Mesothelial cell of epicardium (in vitro differentiated cells): ENCODE data around the gene MYO1D. TPM values are rescaled to one million over a fixed set of nuclear protein-coding genes. Genes with fewer than 3 reads are reported as not detected.

ENCODE experiments used
- DNase-seq, 2 experiments: peaks; one replicate each; pipeline ENCODE4 v3.0.0; 2021; ENCODE audit warnings: low spot score in 2 of 2; ENCODE audit not compliant: unreplicated experiment in 2 of 2
- H3K27ac Mint-ChIP-seq: 2 replicates; pipeline ENCODE4 v1.8.0; 2021; ENCODE audit warnings: mixed read lengths
- H3K27me3 Mint-ChIP-seq: 2 replicates; pipeline ENCODE4 v1.8.0; 2021; ENCODE audit warnings: low read depth, mixed read lengths
- H3K36me3 Mint-ChIP-seq: 2 replicates; pipeline ENCODE4 v1.8.0; 2021; ENCODE audit warnings: mixed read lengths
- H3K4me1 Mint-ChIP-seq: 2 replicates; pipeline ENCODE4 v1.8.0; 2021; ENCODE audit warnings: mixed read lengths
- H3K4me3 Mint-ChIP-seq: 2 replicates; pipeline ENCODE4 v1.8.0; 2021; ENCODE audit warnings: mild to moderate bottlenecking, moderate library complexity, mixed read lengths
- H3K9me3 Mint-ChIP-seq: 2 replicates; pipeline ENCODE4 v1.8.0; 2021; ENCODE audit warnings: mixed read lengths
- CTCF ChIP-seq: fragments of 200-600 bp; sonication (generic); IDR thresholded peaks from one replicate; pipeline ENCODE4 v1.5.0; 2021; ENCODE audit warnings: antibody characterized with exemption; ENCODE audit not compliant: unreplicated experiment
- total RNA-seq: library from RNA; stranded (reverse); gene quantifications from 3 replicates; pipeline ENCODE4 v1.2.1, GENCODE V29; 2021

MYO1D gene
- total RNA-seq, 1 donor from 2014 or later, result 48.6 TPM

- Mint-ChIP-seq H3K36me3 (peaks cover 8% of the 10 kb centered on the region), H3K4me3 (no peak overlapping the region), H3K27me3 (no peaks in the 10 kb centered on the region), H3K4me1 (no peaks in the 10 kb centered on the region), H3K9me3 (peaks cover 10% of the 10 kb centered on the region), H3K27ac (no peak overlapping the region)
- DNase-seq, result no peak
- no peak for TF ChIP-seq CTCF
Observed at GRCh38 chr17:32786169-32786568, 90.8 kb downstream of the MYO1D start.

GRCh38 chr17:32784113-32784512, 92.8 kb downstream of the MYO1D start:
- H3K4me1 Mint-ChIP-seq, result no peaks in the 10 kb centered on the region
- no peak for TF ChIP-seq CTCF
- no peaks in the 10 kb centered on the region for H3K27me3 Mint-ChIP-seq
- H3K27ac Mint-ChIP-seq, result no peak overlapping the region
- DNase-seq, result no peak
- no peak overlapping the region for H3K4me3 Mint-ChIP-seq
- peaks cover 6% of the 10 kb centered on the region for H3K36me3 Mint-ChIP-seq
- peaks cover 8% of the 10 kb centered on the region for H3K9me3 Mint-ChIP-seq

- TF ChIP-seq CTCF, result peak; percentile 92
- Mint-ChIP-seq H3K4me3 (no peak overlapping the region), H3K9me3 (peaks cover 3% of the 10 kb centered on the region), H3K4me1 (no peaks in the 10 kb centered on the region), H3K36me3 (peaks cover 2% of the 10 kb centered on the region), H3K27me3 (no peaks in the 10 kb centered on the region), H3K27ac (no peak overlapping the region)
- no peak for DNase-seq
Observed at GRCh38 chr17:32783602-32784001, 93.3 kb downstream of the MYO1D start.

- Mint-ChIP-seq H3K36me3 (no peaks in the 10 kb centered on the region), H3K27ac (no peak overlapping the region), H3K4me3 (no peak overlapping the region), H3K27me3 (no peaks in the 10 kb centered on the region), H3K9me3 (no peaks in the 10 kb centered on the region), H3K4me1 (peaks cover 10% of the 10 kb centered on the region)
- no peak for DNase-seq
- no peak for TF ChIP-seq CTCF
Observed at GRCh38 chr17:32780721-32781120, 96.2 kb downstream of the MYO1D start.

- no peaks in the 10 kb centered on the region for H3K27me3 Mint-ChIP-seq
- H3K9me3 Mint-ChIP-seq, result no peaks in the 10 kb centered on the region
- no peak overlapping the region for H3K4me3 Mint-ChIP-seq
- H3K36me3 Mint-ChIP-seq, result peaks cover 7% of the 10 kb centered on the region
- no peak overlapping the region for H3K27ac Mint-ChIP-seq
- no peak for DNase-seq
- H3K4me1 Mint-ChIP-seq, result peaks cover 30% of the 10 kb centered on the region
- no peak for TF ChIP-seq CTCF
Observed at GRCh38 chr17:32777922-32778321, 99.0 kb downstream of the MYO1D start.

GRCh38 chr17:32777436-32777835, 99.5 kb downstream of the MYO1D start:
- H3K27ac Mint-ChIP-seq, result no peak overlapping the region
- no peak for DNase-seq
- no peak overlapping the region for H3K4me3 Mint-ChIP-seq
- peaks cover 32% of the 10 kb centered on the region for H3K4me1 Mint-ChIP-seq
- TF ChIP-seq CTCF, result no peak
- H3K27me3 Mint-ChIP-seq, result no peaks in the 10 kb centered on the region
- H3K9me3 Mint-ChIP-seq, result no peaks in the 10 kb centered on the region
- peaks cover 8% of the 10 kb centered on the region for H3K36me3 Mint-ChIP-seq
